HG03469 (cell line): Measurements from ENCODE around the gene BARD1.
"Not testable (repeated sequence)": the region's sequence is repeated elsewhere in the genome, so short reads cannot be mapped to it uniquely, and the experiment has no call there.

Experiments used
- ATAC-seq: cut with Tn5 transposase; IDR thresholded peaks from one replicate; pipeline ENCODE4 v1.9.1; 2021; ENCODE audit warnings: mild to moderate bottlenecking, moderate library complexity, moderate number of reproducible peaks; ENCODE audit not compliant: unreplicated experiment

The BARD1 gene

GRCh38 chr2:214808981-214809750, at the start of gene BARD1:
BARD1 (minus strand) TSS chr2:214809683; CDS start chr2:214809569, 114 bp downstream.
- peak; percentile 13 for ATAC-seq

DNA sequence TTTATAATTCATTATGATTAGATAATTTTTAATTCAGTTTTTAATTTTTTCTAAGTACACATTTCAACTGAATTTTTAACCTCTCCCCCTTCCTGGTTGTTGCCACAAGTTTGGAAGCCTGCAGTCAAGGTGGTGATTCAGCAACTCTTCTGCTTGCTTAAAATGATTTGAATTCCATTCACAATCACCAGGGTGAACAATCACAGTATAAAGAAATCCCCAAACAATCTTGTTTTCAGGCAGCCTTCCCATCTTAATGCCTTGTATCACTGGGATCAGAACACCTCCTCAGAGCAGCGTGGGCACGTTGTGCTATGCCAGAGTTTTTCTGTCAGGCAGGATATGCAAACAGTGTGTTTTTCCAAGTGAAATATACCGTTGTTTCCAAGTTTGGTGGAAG, 46.7 kb upstream of the BARD1 start:
- no peak for ATAC-seq

DNA sequence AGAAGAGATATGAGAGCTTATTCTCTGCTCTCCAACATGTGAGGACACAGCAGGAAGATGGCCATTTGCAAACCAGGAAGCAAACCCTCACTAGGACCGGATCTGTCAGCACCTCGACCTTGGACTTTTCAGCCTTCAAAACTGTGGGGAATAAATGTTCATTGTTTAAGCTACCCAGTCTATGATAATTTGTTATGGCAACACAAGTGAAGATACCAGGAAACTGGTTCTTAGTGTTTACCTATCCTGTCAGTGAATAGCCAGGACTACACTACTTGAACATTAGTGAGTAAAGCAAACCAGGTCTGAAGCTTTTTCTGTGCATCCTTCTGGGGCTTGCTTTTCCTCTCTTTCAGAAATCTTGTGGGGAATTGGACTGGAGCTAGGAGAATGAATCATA, 44.4 kb upstream of the BARD1 start:
- ATAC-seq, result no peak

DNA sequence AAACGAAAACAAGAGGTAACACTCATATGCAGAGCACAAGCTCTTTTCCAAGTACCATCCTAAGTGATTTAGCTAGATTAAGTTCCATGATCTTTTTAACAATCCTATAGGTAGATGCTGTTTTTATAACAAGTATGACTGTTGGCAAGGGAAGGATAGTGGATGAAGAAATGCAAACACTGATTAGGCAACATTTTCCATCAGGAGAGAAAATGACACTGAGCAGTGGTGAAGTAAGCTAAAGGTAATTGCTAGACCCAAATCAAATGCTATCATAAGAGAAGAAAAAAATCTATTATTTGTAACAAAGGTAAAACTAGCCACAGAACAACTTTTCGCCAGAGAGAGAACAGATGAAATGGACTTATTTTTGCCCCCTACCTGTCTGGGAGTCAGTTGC, 34.3 kb upstream of the BARD1 start:
- no peak for ATAC-seq

- no peak for ATAC-seq
These were observed 30.0 kb upstream of the BARD1 start for GRCh38 chr2:214839464-214839863.

GRCh38 chr2:214837466-214837865, 28.0 kb upstream of the BARD1 start:
- no peak for ATAC-seq

- no peak for ATAC-seq
These were observed 27.1 kb upstream of the BARD1 start for GRCh38 chr2:214836568-214836967.

DNA sequence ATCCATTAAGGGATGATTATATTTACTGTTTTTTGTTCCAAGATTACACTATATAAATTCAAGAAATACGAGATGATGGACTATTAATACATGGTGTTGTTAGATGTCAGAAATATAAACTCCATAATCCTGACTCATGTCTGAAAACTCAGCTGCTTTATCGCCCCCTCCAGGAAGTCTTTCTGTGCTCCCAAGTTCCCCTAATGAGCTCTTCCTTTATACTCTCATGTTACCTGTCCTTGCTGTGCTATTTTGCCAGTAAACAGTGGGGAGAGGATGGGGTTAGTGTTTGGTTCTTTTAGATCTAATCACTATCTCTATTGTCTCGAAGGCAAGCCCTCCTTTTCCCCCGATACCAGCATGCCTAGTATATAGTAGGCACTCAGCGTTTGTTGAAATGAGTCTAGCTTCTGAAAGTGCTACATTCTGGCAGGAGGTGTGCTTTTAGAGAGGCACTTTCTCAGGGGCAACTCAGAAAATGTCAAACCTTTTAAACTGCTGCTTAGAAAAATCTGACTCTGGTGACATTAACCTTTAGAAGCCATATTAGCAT, 21.4 kb upstream of the BARD1 start:
- ATAC-seq, result no peak

GRCh38 chr2:214816008-214816533, 6.6 kb upstream of the BARD1 start:
- no peak for ATAC-seq

DNA sequence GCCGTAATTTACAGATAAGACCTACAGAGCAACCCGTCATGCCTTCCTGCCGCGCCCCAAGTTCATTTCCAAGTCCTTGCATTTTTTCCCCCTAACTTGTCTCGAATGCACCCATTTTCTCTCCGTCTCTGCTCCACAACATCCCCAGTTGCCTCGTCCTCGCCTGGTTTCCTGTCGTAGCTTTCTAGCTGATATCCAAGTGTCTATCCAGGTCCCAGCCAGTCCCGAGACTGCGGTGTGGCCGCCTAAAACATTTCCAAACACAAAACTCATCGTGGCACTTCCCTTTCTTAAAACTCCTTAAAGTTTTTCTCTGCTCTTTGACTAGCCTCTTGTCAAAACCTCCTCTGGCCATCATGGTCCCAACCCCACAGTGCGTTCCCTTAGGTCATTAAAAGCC, 1.2 kb upstream of the BARD1 start:
- ATAC-seq, result no peak

GRCh38 chr2:214809751-214810564, 475 bp upstream of the BARD1 start:
- ATAC-seq, result peak; percentile 91

DNA sequence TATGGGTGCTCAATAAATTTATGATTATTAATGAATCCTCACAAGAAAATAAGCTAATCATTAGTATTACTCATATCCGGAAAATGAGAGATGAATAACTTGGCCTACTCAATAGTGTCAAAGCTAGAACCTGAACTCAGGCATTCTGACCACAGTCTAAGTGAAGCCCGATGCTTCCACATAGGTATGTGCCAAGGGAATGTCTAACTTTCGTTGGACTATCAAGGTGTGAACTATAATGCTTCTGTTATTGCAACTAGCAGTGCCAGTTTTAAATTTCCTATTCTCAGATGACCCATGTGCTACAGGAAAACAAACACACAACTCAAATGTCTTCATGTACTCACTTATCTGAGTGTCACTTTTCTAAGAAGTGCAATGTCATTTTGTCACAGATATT, 1.8 kb downstream of the BARD1 start:
- no peak for ATAC-seq

DNA sequence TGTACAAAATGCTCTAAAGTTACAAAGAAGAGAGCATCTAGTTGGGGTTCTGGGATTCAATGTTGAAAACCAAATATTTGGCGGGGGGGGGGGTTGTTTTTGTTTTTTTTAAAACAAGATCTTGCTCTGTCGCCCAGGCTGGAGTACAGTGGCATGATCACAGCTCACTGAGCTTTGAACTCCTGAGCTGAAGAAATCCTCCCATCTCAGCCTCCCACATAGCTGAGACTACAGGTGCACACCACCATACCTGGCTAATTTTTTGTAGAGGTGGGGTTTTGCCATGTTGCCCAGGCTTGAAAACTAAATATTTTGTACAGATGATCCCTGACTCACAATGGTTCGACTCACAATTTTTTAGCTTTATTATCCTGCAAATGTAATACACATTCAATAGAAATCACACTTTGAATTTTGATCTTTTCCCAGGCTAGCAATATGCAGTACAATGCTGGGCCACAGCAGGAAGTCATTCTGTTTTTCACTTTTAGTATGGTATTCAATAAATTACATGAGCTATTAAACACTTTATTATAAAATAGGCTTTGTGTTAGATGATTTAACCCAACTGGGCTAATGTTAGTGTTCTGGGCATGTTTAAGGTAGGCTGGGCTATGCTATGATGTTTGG, 7.6 kb downstream of the BARD1 start:
- no peak for ATAC-seq

DNA sequence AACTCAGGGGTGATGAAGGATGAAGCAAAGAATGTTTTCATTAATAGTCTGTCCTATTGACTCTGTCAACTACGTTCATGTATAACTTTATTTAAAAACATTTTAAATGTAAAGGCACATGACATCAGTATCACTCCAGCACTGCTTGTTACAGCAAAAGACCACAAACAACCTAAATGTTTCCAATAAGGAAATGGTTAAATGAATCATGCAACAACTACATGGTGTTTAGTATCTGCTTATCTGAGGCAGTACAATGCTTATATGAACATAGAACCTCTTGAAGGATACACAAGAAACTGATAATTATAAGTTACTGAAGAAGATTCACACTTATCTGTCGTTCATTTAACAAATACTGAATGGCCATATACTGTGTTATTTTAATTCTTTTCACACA, 8.4 kb downstream of the BARD1 start:
- no peak for ATAC-seq

DNA sequence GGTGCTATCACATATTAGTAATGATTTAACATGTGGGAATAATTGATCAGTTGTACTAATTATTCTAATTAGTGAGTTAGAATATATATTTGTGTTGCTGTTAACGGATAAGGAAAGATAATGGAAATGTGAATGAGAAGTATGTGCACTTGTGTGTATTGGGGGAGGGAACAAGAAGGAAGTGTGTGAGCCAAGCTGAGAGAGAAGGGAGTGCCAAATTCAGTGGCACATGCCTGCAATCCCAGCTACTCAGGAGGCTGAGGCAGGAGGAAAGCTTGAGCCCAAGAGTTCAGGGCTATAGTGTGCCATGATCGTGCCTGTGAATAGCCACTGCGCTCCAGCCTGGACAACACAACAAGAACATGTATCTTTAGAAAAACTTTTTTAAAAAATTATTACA, 9.3 kb downstream of the BARD1 start:
- no peak for ATAC-seq

- no peak for ATAC-seq
These were observed 12.6 kb downstream of the BARD1 start for GRCh38 chr2:214796911-214797310.

DNA sequence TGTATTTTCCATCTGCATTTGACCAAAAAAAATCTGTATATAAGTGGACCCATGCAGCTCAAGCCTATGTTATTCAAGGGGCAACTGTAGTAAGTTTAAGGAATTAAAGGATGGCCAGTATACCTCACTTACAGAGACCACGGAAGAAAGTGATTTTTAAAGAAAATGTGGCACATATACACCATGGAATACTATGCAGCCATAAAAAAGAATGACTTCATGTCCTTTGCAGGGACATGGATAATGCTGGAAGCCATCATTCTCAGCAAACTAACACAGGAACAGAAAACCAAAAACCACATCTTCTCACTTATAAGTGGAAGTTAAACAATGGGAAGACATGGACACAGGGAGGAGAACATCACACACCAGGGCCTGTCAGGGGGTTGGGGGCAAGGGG, 26.3 kb downstream of the BARD1 start:
- not testable (repeated sequence) for ATAC-seq

DNA sequence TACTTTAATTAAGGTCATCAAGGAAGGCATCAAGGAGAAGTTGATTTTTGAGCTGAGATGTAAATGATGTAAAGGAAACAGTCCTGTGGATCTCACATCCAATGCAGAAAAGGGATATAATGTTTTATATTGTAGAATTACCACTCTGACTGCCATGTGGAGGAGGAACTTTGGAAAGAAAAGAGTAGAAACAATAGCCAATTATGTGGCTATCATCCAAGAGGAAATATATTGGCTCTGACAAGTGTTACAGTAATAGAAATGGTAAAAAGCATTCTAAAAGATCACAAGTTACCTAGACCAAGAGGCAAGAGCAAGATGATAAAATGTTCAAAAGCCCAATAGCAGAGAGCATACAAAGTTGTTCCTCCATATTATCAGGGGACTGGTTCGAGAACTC, 26.8 kb downstream of the BARD1 start:
- no peak for ATAC-seq

- ATAC-seq, result no peak
These were observed 28.3 kb downstream of the BARD1 start for GRCh38 chr2:214781226-214781625.

DNA sequence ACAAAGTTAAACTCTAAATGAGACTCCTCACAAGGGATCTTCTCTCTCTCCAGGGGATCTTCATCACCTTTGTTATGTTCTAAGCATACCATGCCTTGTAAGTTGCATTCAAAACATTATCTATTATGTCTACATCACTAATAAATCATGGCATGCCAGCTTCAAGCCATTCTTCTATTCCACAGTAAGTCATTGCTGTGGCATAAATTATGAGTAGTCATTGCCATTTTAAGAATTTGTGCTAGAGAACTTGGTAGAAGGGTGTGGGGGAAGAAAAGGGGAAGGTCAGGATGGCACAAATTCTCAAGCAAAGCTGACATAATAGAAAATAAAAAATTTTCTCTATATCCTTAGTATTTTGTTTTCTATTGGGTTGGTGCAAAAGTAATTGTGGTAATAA, 33.5 kb downstream of the BARD1 start:
- no peak for ATAC-seq

DNA sequence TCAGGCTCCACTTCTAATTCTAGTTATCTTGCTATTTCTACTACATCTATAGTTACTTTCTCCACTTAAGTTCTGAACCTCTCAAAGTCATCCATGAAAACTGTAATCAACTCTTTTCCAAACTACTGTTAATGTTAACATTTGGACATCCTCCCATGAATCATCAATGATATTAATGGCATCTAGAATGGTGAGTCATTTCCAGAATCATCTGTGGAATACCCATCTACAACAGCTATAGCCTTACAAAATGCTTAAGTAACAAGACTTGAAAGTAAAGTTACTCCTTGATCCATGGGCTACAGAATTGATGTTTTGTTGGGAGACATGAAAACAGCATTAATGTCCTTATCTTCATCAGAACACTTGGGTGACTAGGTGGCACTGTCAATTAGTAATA, 35.4 kb downstream of the BARD1 start:
- no peak for ATAC-seq
